Thyroid gland (tissue), 4 donors: ENCODE measurements around the gene GALNT10. TPM values are rescaled to one million over a fixed set of nuclear protein-coding genes. Genes with fewer than 3 reads are reported as not detected.

Experiments
- DNase-seq, 2 donors: peaks; one replicate each; pipeline ENCODE4 v3.0.0-alpha.2; 2019
- H3K27ac ChIP-seq, 3 donors: fragments of 200-600 bp; sonication (generic); 1 replicate in 2 of 3; 2 replicates in 1 of 3; pipeline ENCODE4 v1.5.1; 2016 to 2019; ENCODE audit warnings: mild to moderate bottlenecking in 1 of 3, moderate library complexity in 1 of 3
- H3K27me3 ChIP-seq: fragments of 200-600 bp; sonication (generic); one replicate; pipeline ENCODE4 v1.5.1; 2019
- H3K36me3 ChIP-seq, 2 donors: fragments of 200-600 bp; sonication (generic); one replicate each; pipeline ENCODE4 v1.5.1; 2016 to 2019
- H3K4me1 ChIP-seq, 2 donors: fragments of 200-600 bp; sonication (generic); one replicate each; pipeline ENCODE4 v1.5.1; 2017 to 2019
- H3K4me3 ChIP-seq, 3 donors: fragments of 200-600 bp; sonication (generic); replicated peaks in 1 of 3; 1 replicate in 2 of 3; 2 replicates in 1 of 3; pipeline ENCODE4 v1.5.1; 2016; ENCODE audit warnings: mild to moderate bottlenecking in 1 of 3
- H3K9me3 ChIP-seq: fragments of 200-600 bp; sonication (generic); one replicate; pipeline ENCODE4 v1.5.1; 2017
- CTCF ChIP-seq, 6 experiments: fragments of 200-600 bp in 3 of 6; fragments of 450-650 bp in 3 of 6; sonication (generic) in 3 of 6; IDR thresholded peaks; one replicate each; pipeline ENCODE4 v1.5.1; 2016 to 2019; ENCODE audit warnings: antibody characterized with exemption in 6 of 6, mild to moderate bottlenecking in 2 of 6, inconsistent platforms in 1 of 6, moderate library complexity in 1 of 6
- POLR2A ChIP-seq, 2 donors: fragments of 450-650 bp; IDR thresholded peaks; one replicate each; pipeline ENCODE4 v1.6.1; 2017; ENCODE audit warnings: antibody characterized with exemption in 2 of 2, mild to moderate bottlenecking in 2 of 2, moderate library complexity in 1 of 2
- WGBS, 2 donors: methylation state at CpG; one replicate each; pipeline ENCODE4 v1.1.5; 2017; 5-methylcytosine and 5-hydroxymethylcytosine counted together
- intact Hi-C: fragments of 100-400 bp; cut with DNase I; formaldehyde crosslinking; loops from one replicate; pipeline ENCODE4 v1.15.1; 2023
- total RNA-seq, 4 donors: library from RNA; depleted of rRNA; stranded (reverse); fragments of >200 nt; gene quantifications; one replicate each; pipeline ENCODE4 v1.2.3, GENCODE V29; 2016

The GALNT10 gene
- total RNA-seq, 4 donors from 2014 or later, result 33.3 to 69.6 (median 58.1) TPM

- peaks cover 15 to 21% of the 10 kb centered on the region in 2 donors for H3K4me1 ChIP-seq
- DNase-seq, result no peak
- H3K4me3 ChIP-seq, result no peak overlapping the region
- H3K36me3 ChIP-seq, result no peaks in the 10 kb centered on the region
- no peak overlapping the region for H3K27ac ChIP-seq
- H3K9me3 ChIP-seq, result no peaks in the 10 kb centered on the region
- intact Hi-C loops, result no loop called here
- no peaks in the 10 kb centered on the region for H3K27me3 ChIP-seq
- TF ChIP-seq CTCF (IDR thresholded peaks at IDR 0.05), result no peak
- no peak for TF ChIP-seq POLR2A (IDR thresholded peaks at IDR 0.05)
- 93% methylated on average over 8 of the region's 8 CpGs for WGBS, 2 donors
These were observed 119.3 kb downstream of the GALNT10 start for GRCh38 chr5:154309805-154310204.

- H3K27ac ChIP-seq, result no peak overlapping the region
- no peak overlapping the region for H3K4me3 ChIP-seq
- H3K27me3 ChIP-seq, result no peaks in the 10 kb centered on the region
- H3K36me3 ChIP-seq, result no peaks in the 10 kb centered on the region
- intact Hi-C loops, result no loop called here
- DNase-seq, result no peak
- TF ChIP-seq CTCF (IDR thresholded peaks at IDR 0.05) (no peak), POLR2A (IDR thresholded peaks at IDR 0.05) (no peak)
- no peaks in the 10 kb centered on the region for H3K9me3 ChIP-seq
- 80 to 89% methylated on average over 5 of the region's 5 CpGs for WGBS, 2 donors
- peaks cover 15 to 21% of the 10 kb centered on the region in 2 donors for H3K4me1 ChIP-seq
These were observed 120.8 kb downstream of the GALNT10 start for GRCh38 chr5:154311362-154311761.

GRCh38 chr5:154312000-154312399 is 121.5 kb downstream of the GALNT10 start:
- no peaks in the 10 kb centered on the region for H3K9me3 ChIP-seq
- no peak overlapping the region for H3K27ac ChIP-seq
- intact Hi-C loops, result no loop called here
- H3K36me3 ChIP-seq, result no peaks in the 10 kb centered on the region
- no peaks in the 10 kb centered on the region for H3K27me3 ChIP-seq
- TF ChIP-seq CTCF (IDR thresholded peaks at IDR 0.05) (no peak), POLR2A (IDR thresholded peaks at IDR 0.05) (no peak)
- 99 to 100% methylated on average over 3 of the region's 3 CpGs for WGBS, 2 donors
- peaks cover 15 to 21% of the 10 kb centered on the region in 2 donors for H3K4me1 ChIP-seq
- DNase-seq, result no peak
- H3K4me3 ChIP-seq, result no peak overlapping the region

- no peaks in the 10 kb centered on the region for H3K27me3 ChIP-seq
- intact Hi-C loops, result no loop called here
These were observed 122.0 kb downstream of the GALNT10 start for GRCh38 chr5:154312576-154312975.

More at GRCh38 chr5:154312576-154312975, 122.0 kb downstream of the GALNT10 start:
- no peaks in the 10 kb centered on the region for H3K36me3 ChIP-seq
- H3K9me3 ChIP-seq, result no peaks in the 10 kb centered on the region
- peak overlapping the region in 1 of 3 donors; percentile 53 for H3K27ac ChIP-seq
- peaks cover 15 to 21% of the 10 kb centered on the region in 2 donors for H3K4me1 ChIP-seq
- no peak overlapping the region for H3K4me3 ChIP-seq
- DNase-seq, result no peak
- TF ChIP-seq CTCF (IDR thresholded peaks at IDR 0.05), result no peak
- TF ChIP-seq POLR2A (IDR thresholded peaks at IDR 0.05), result no peak
